CD14-positive monocyte (primary cell): ENCODE results near the gene SLC25A13. TPM values are rescaled to one million over a fixed set of nuclear protein-coding genes. Genes with fewer than 3 reads are reported as not detected.

Experiments used
- DNase-seq, 3 donors: peaks; one replicate each; pipeline ENCODE4 v3.0.0-alpha.2; 2011 to 2022
- H2AFZ ChIP-seq: 2 replicates; pipeline ENCODE4 v1.6.0; 2012; ENCODE audit warnings: mild to moderate bottlenecking, low read depth, low read length, inconsistent platforms; ENCODE audit not compliant: insufficient read depth, poor library complexity, severe bottlenecking
- H3K27ac ChIP-seq, 2 donors: 1 replicate in 1 of 2; 2 replicates in 1 of 2; pipeline ENCODE4 v1.5.1; 2012 to 2013; ENCODE audit warnings: low read length in 2 of 2, control low read depth in 1 of 2, inconsistent platforms in 1 of 2, low read depth in 1 of 2, mild to moderate bottlenecking in 1 of 2
- H3K27me3 ChIP-seq, 2 donors: one replicate each; pipeline versions ENCODE4 v1.6.0 to v1.6.1; 2011 to 2013; ENCODE audit warnings: low read length in 2 of 2; ENCODE audit not compliant: control insufficient read depth in 2 of 2, insufficient read depth in 2 of 2
- H3K36me3 ChIP-seq, 2 donors: replicated peaks in 1 of 2; 1 replicate in 1 of 2; 2 replicates in 1 of 2; pipeline versions ENCODE4 v1.5.1 to v1.6.1; 2012 to 2013; ENCODE audit warnings: low read length in 2 of 2, control low read depth in 1 of 2, inconsistent platforms in 1 of 2, mild to moderate bottlenecking in 1 of 2; ENCODE audit not compliant: insufficient read depth in 2 of 2, control insufficient read depth in 1 of 2
- H3K4me1 ChIP-seq, 2 donors: 1 replicate in 1 of 2; 2 replicates in 1 of 2; pipeline versions ENCODE4 v1.5.1 to v1.6.1; 2012 to 2013; ENCODE audit warnings: low read length in 2 of 2, control low read depth in 1 of 2, inconsistent platforms in 1 of 2, mild to moderate bottlenecking in 1 of 2, moderate library complexity in 1 of 2; ENCODE audit not compliant: insufficient read depth in 2 of 2, control insufficient read depth in 1 of 2
- H3K4me2 ChIP-seq: replicated peaks from 2 replicates; pipeline ENCODE3; 2012; ENCODE audit warnings: low read length, moderate library complexity, mild to moderate bottlenecking; ENCODE audit not compliant: poor library complexity, severe bottlenecking; ENCODE audit errors: extremely low read depth
- H3K4me3 ChIP-seq, 3 experiments: fragments of 200-600 bp in 1 of 3; sonication (generic) in 1 of 3; replicated peaks in 1 of 3; 1 replicate in 2 of 3; 2 replicates in 1 of 3; pipeline ENCODE4 v1.5.1; 2011 to 2013; ENCODE audit warnings: low read length in 3 of 3, mild to moderate bottlenecking in 3 of 3, control low read depth in 2 of 3, low read depth in 2 of 3, inconsistent platforms in 1 of 3, moderate library complexity in 1 of 3
- H3K79me2 ChIP-seq: 2 replicates; pipeline ENCODE4 v1.6.0; 2012; ENCODE audit warnings: mild to moderate bottlenecking, control low read depth, inconsistent platforms, low read length, moderate library complexity; ENCODE audit not compliant: insufficient read depth
- H3K9ac ChIP-seq: 2 replicates; pipeline ENCODE4 v1.6.0; 2017; ENCODE audit warnings: low read length, mild to moderate bottlenecking; ENCODE audit not compliant: insufficient read depth, poor library complexity, severe bottlenecking
- H3K9me3 ChIP-seq, 2 donors: replicated peaks in 1 of 2; 1 replicate in 1 of 2; 2 replicates in 1 of 2; pipeline versions ENCODE4 v1.5.1 to v1.6.1; 2012 to 2013; ENCODE audit warnings: low read length in 2 of 2, control low read depth in 1 of 2; ENCODE audit not compliant: control insufficient read depth in 1 of 2, insufficient read depth in 1 of 2
- H4K20me1 ChIP-seq: 2 replicates; pipeline ENCODE4 v1.6.0; 2012; ENCODE audit warnings: mild to moderate bottlenecking, low read length, control low read depth, moderate library complexity; ENCODE audit not compliant: insufficient read depth
- H3K27ac Mint-ChIP-seq, 7 donors: one replicate each; pipeline ENCODE4 v1.8.0; 2020; ENCODE audit warnings: mild to moderate bottlenecking in 7 of 7, mixed read lengths in 7 of 7, moderate library complexity in 6 of 7, inconsistent platforms in 2 of 7
- H3K27me3 Mint-ChIP-seq, 3 donors: one replicate each; pipeline ENCODE4 v1.8.0; 2021 to 2022; ENCODE audit warnings: low read depth in 3 of 3, mild to moderate bottlenecking in 3 of 3, mixed read lengths in 3 of 3, moderate library complexity in 3 of 3, inconsistent platforms in 1 of 3
- H3K36me3 Mint-ChIP-seq, 2 donors: one replicate each; pipeline ENCODE4 v1.8.0; 2020; ENCODE audit warnings: mixed read lengths in 2 of 2, inconsistent platforms in 1 of 2, mild to moderate bottlenecking in 1 of 2
- H3K4me1 Mint-ChIP-seq: one replicate; pipeline ENCODE4 v1.8.0; 2020; ENCODE audit warnings: mild to moderate bottlenecking, mixed read lengths
- H3K4me3 Mint-ChIP-seq, 2 donors: one replicate each; pipeline ENCODE4 v1.8.0; 2020; ENCODE audit warnings: mild to moderate bottlenecking in 2 of 2, mixed read lengths in 2 of 2, moderate library complexity in 1 of 2
- H3K9me3 Mint-ChIP-seq, 7 donors: one replicate each; pipeline ENCODE4 v1.8.0; 2020 to 2022; ENCODE audit warnings: mixed read lengths in 7 of 7, mild to moderate bottlenecking in 6 of 7, moderate library complexity in 6 of 7, inconsistent platforms in 2 of 7
- CTCF ChIP-seq: fragments of 200-600 bp; IDR thresholded peaks from one replicate; pipeline ENCODE4 v1.8.0; 2022; ENCODE audit warnings: antibody characterized with exemption, mild to moderate bottlenecking
- WGBS: methylation state at CpG from one replicate; pipeline ENCODE4 v1.1.5; 2013; ENCODE audit warnings: missing lambda C conversion rate; ENCODE audit not compliant: insufficient coverage; 5-methylcytosine and 5-hydroxymethylcytosine counted together
- intact Hi-C, 2 donors: fragments of 100-400 bp; cut with micrococcal nuclease; formaldehyde crosslinking; loops; one replicate each; pipeline versions ENCODE4 v1.15.0 to v1.15.1; 2023
- polyA plus RNA-seq, 3 donors: library from polyadenylated mRNA; depleted of rRNA in 1 of 3; unstranded in 2 of 3; stranded (reverse) in 1 of 3; fragments of 300-500 nt in 2 of 3; fragments of >200 nt in 1 of 3; fragmentation: Illumina TruSeq in 2 of 3; gene quantifications; 1 replicate in 2 of 3; 2 replicates in 1 of 3; pipeline ENCODE4 v1.2.3, GENCODE V29; 2012 to 2021

SLC25A13 gene
- polyA plus RNA-seq, 3 donors = 12.7 to 15.7 (median 14.4) TPM

- H3K36me3 Mint-ChIP-seq = peaks cover 56 to 71% of the 10 kb centered on the region in 2 donors
- H3K27ac Mint-ChIP-seq = no peak overlapping the region
- no peak for DNase-seq
- H3K36me3 ChIP-seq = peaks cover 21 to 36% of the 10 kb centered on the region in 2 donors
- intact Hi-C loops = no loop called here
- no peaks in the 10 kb centered on the region for H4K20me1 ChIP-seq
- no peaks in the 10 kb centered on the region for H3K4me1 Mint-ChIP-seq
- H3K4me2 ChIP-seq = no peak overlapping the region
- no peaks in the 10 kb centered on the region for H3K9me3 Mint-ChIP-seq
- H3K79me2 ChIP-seq = no peaks in the 10 kb centered on the region
- H3K27me3 Mint-ChIP-seq = no peaks in the 10 kb centered on the region
- no peak for TF ChIP-seq CTCF
- no peaks in the 10 kb centered on the region for H3K4me1 ChIP-seq
- H3K4me3 ChIP-seq = no peak overlapping the region
- H3K27ac ChIP-seq = no peak overlapping the region
- no peaks in the 10 kb centered on the region for H3K9me3 ChIP-seq
- no peaks in the 10 kb centered on the region for H3K27me3 ChIP-seq
- no peak overlapping the region for H3K4me3 Mint-ChIP-seq
- no peak overlapping the region for H3K9ac ChIP-seq
- H2AFZ ChIP-seq = no peak overlapping the region
Observed at GRCh38 chr7:96126382-96126781, 195.5 kb downstream of the SLC25A13 start.

- Histone ChIP-seq H3K9ac (no peak overlapping the region), H2AFZ (no peak overlapping the region), H3K27ac (no peak overlapping the region), H3K9me3 (no peaks in the 10 kb centered on the region), H4K20me1 (no peaks in the 10 kb centered on the region), H3K4me1 (no peaks in the 10 kb centered on the region), H3K4me2 (no peak overlapping the region), H3K36me3 (peaks cover 25 to 38% of the 10 kb centered on the region in 2 donors), H3K27me3 (no peaks in the 10 kb centered on the region), H3K79me2 (no peaks in the 10 kb centered on the region), H3K4me3 (no peak overlapping the region)
- Mint-ChIP-seq H3K27me3 (no peaks in the 10 kb centered on the region), H3K4me3 (no peak overlapping the region), H3K36me3 (peaks cover 55 to 68% of the 10 kb centered on the region in 2 donors), H3K9me3 (no peaks in the 10 kb centered on the region), H3K27ac (no peak overlapping the region), H3K4me1 (no peaks in the 10 kb centered on the region)
- TF ChIP-seq CTCF = no peak
- intact Hi-C loops = no loop called here
- no CpG with 5 or more reads among the region's 2 CpGs for WGBS
- no peak for DNase-seq
Observed at GRCh38 chr7:96122746-96123145, 199.2 kb downstream of the SLC25A13 start.
